HepG2 (cell line): ENCODE results near the gene SEC63. TPM values are rescaled to one million over a fixed set of nuclear protein-coding genes. Genes with fewer than 3 reads are reported as not detected.

Experiments
- ATAC-seq: fragments of 200-7000 bp; cut with Tn5 transposase; 3 replicates; pipeline ENCODE4 v1.9.1; 2020; ENCODE audit warnings: mild to moderate bottlenecking, moderate library complexity
- BruUV-seq: library from RNA; stranded (reverse); fragments of 400-500 nt; replicated peaks from 2 replicates; lab custom pipeline; 2021; lab: Mats Ljungman, UMichigan
- CTCF ChIA-PET: fragments of 300-600 bp; formaldehyde crosslinking; extraction: SDS; loops from one replicate; lab custom pipeline; 2021; ENCODE audit warnings: low total read pairs, inconsistent platforms, low intra/inter-chr PET ratio; lab: Yijun Ruan, JAX
- POLR2A ChIA-PET: fragments of 350-600 bp; sonication (Branson Sonifier 250); formaldehyde crosslinking; loops from one replicate; lab custom pipeline; 2020; ENCODE audit warnings: antibody characterized with exemption, inconsistent platforms; lab: Yijun Ruan, JAX
- DNase-seq: peaks from one replicate; pipeline ENCODE4 v3.0.0-alpha.2; 2015; ENCODE audit warnings: low spot score
- FAIRE-seq: peaks from 3 replicates; lab custom pipeline; 2011; peaks lifted over from hg19 to GRCh38; lab: Jason Lieb, UNC
- H2AFZ ChIP-seq: one replicate; pipeline ENCODE4 v1.6.1; 2011; ENCODE audit warnings: low read length, inconsistent platforms
- H3K27ac ChIP-seq: fragments of 300-600 bp; 3 replicates; pipeline ENCODE4 v1.8.0; 2011; ENCODE audit warnings: mixed run types, mild to moderate bottlenecking, mixed read lengths, low read length, inconsistent platforms; ENCODE audit not compliant: insufficient read depth; ENCODE audit errors: extremely low read length
- H3K27me3 ChIP-seq, 2 experiments: fragments of 200-600 bp in 1 of 2; 2 replicates in 1 of 2; 3 replicates in 1 of 2; pipeline versions ENCODE4 v1.6.0 to v1.8.0; 2011; ENCODE audit warnings: low read length in 2 of 2, mild to moderate bottlenecking in 2 of 2, moderate library complexity in 2 of 2, inconsistent platforms in 1 of 2; ENCODE audit not compliant: insufficient read depth in 2 of 2, control insufficient read depth in 1 of 2
- H3K36me3 ChIP-seq, 2 experiments: fragments of 200-600 bp in 1 of 2; replicated peaks in 1 of 2; 2 replicates in 1 of 2; 3 replicates in 1 of 2; pipeline versions ENCODE4 v1.5.1 to v1.8.0; 2011; ENCODE audit warnings: low read length in 2 of 2, inconsistent platforms in 1 of 2; ENCODE audit not compliant: insufficient read depth in 2 of 2, control insufficient read depth in 1 of 2
- H3K4me1 ChIP-seq: 2 replicates; pipeline ENCODE4 v1.5.1; 2012; ENCODE audit warnings: low read length, inconsistent platforms; ENCODE audit not compliant: insufficient read depth
- H3K4me2 ChIP-seq: 2 replicates; pipeline ENCODE4 v1.6.0; 2011; ENCODE audit warnings: low read depth, low read length, inconsistent platforms
- H3K4me3 ChIP-seq, 3 experiments: fragments of 200-600 bp in 1 of 3; sonication (generic), shearing (Covaris generic) in 1 of 3; replicated peaks in 1 of 3; 2 replicates each; pipeline ENCODE4 v1.5.1; 2011 to 2016; ENCODE audit warnings: low read length in 3 of 3, inconsistent platforms in 2 of 3, low read depth in 2 of 3, mild to moderate bottlenecking in 2 of 3, control low read depth in 1 of 3, mixed read lengths in 1 of 3; ENCODE audit not compliant: insufficient read depth in 1 of 3
- H3K79me2 ChIP-seq: one replicate; pipeline ENCODE4 v1.6.1; 2011; ENCODE audit warnings: low read length, inconsistent platforms; ENCODE audit not compliant: insufficient read depth
- H3K9ac ChIP-seq: 2 replicates; pipeline ENCODE4 v1.6.0; 2011; ENCODE audit warnings: mild to moderate bottlenecking, low read depth, low read length, inconsistent platforms; ENCODE audit not compliant: insufficient read depth
- H3K9me3 ChIP-seq: 2 replicates; pipeline ENCODE4 v1.5.1; 2012; ENCODE audit warnings: mild to moderate bottlenecking, low read length
- H4K20me1 ChIP-seq: 2 replicates; pipeline ENCODE4 v1.6.0; 2011; ENCODE audit warnings: inconsistent platforms, mild to moderate bottlenecking, low read length, moderate library complexity; ENCODE audit not compliant: insufficient read depth
- IRX3 ChIP-seq: sonication (generic); formaldehyde crosslinking; IDR thresholded peaks from 2 replicates; pipeline ENCODE4 v1.8.1; 2023; ENCODE audit warnings: mild to moderate bottlenecking, low read depth, missing genetic modification reagents, borderline replicate concordance
- NFIC ChIP-seq: IDR thresholded peaks from 2 replicates; pipeline ENCODE4 v1.6.1; 2012; ENCODE audit warnings: mild to moderate bottlenecking, low read length, inconsistent platforms
- SKIL ChIP-seq: sonication (generic); formaldehyde crosslinking; IDR thresholded peaks from 2 replicates; pipeline ENCODE4 v1.8.0; 2022; ENCODE audit warnings: missing genetic modification reagents, mild to moderate bottlenecking, moderate library complexity, borderline replicate concordance
- TOE1 ChIP-seq: sonication (generic); formaldehyde crosslinking; IDR thresholded peaks from 2 replicates; pipeline ENCODE4 v1.4.0; 2020; ENCODE audit warnings: mild to moderate bottlenecking, missing genetic modification reagents
- ZBTB26 ChIP-seq: IDR thresholded peaks from 2 replicates; pipeline ENCODE4 v1.6.1; 2016; ENCODE audit warnings: missing compliant biosample characterization, missing genetic modification reagents, borderline replicate concordance
- ZNF484 ChIP-seq: sonication (generic); formaldehyde crosslinking; IDR thresholded peaks from 2 replicates; pipeline ENCODE4 v1.5.1; 2020; ENCODE audit warnings: mild to moderate bottlenecking, low read depth, missing genetic modification reagents, borderline replicate concordance
- WGBS: methylation state at CpG from one replicate; pipeline ENCODE4 v1.1.6; 2017; ENCODE audit warnings: low lambda C conversion rate; 5-methylcytosine and 5-hydroxymethylcytosine counted together
- in situ Hi-C: cut with HindIII; loops from 2 replicates; pipeline ENCODE4 v1.10.0; 2017; ENCODE audit warnings: low pct_unique_long_range_greater_than_20kb; ENCODE audit not compliant: extremely low pct_ligation_motif_present
- intact Hi-C: fragments of 100-400 bp; cut with micrococcal nuclease; formaldehyde crosslinking; loops from one replicate; pipeline ENCODE4 v1.10.0; 2022; ENCODE audit not compliant: unreplicated experiment
- polyA plus RNA-seq, 8 experiments: library from polyadenylated mRNA; depleted of rRNA in 3 of 8; stranded (reverse) in 7 of 8; unstranded in 1 of 8; fragments of >200 nt; fragmentation: Illumina TruSeq in 4 of 8; extraction: Trizol in 4 of 8; gene quantifications; 2 replicates each; pipeline versions ENCODE4 v1.2.1 to v1.2.3, GENCODE V29; 2011 to 2016; ENCODE audit warnings: low read depth in 4 of 8, missing spikeins in 1 of 8, mixed read lengths in 1 of 8; ENCODE audit not compliant: insufficient read depth in 1 of 8
- total RNA-seq, 5 experiments: library from RNA; depleted of rRNA; stranded (reverse); fragments of >200 nt; fragmentation: Illumina TruSeq; extraction: Trizol; gene quantifications; 2 replicates each; pipeline ENCODE4 v1.2.3, GENCODE V29; 2016; ENCODE audit warnings: low read depth in 1 of 5
- TF ChIP-seq, protein P1 (sequence below): sonication (generic); formaldehyde crosslinking; IDR thresholded peaks from 2 replicates; pipeline ENCODE4 v1.4.0; 2020; ENCODE audit warnings: mild to moderate bottlenecking, low read depth, missing genetic modification reagents
- TF ChIP-seq, protein P2 (sequence below): sonication (generic); formaldehyde crosslinking; IDR thresholded peaks from 2 replicates; pipeline ENCODE4 v1.9.0; 2022; ENCODE audit warnings: missing genetic modification reagents, mild to moderate bottlenecking, borderline replicate concordance

Gene SEC63
- total and polyA plus RNA-seq, 2 of the 13 experiments (the other 11 are each of a cell fraction or from before 2014, with no cell fraction given): 20.2 to 45.9 TPM

GRCh38 chr6:107987805-107988204, 29.8 kb upstream of the SEC63 start:
- in situ Hi-C loops: loop anchor here (25.0 kb wide), 1 partner anchor 524 kb away; no protein-coding TSS in a partner anchor
- Histone ChIP-seq H2AFZ (no peak overlapping the region), H3K79me2 (no peaks in the 10 kb centered on the region), H3K4me3 (no peak overlapping the region), H3K27ac (no peak overlapping the region), H3K36me3 (no peaks in the 10 kb centered on the region), H4K20me1 (no peaks in the 10 kb centered on the region), H3K9ac (no peak overlapping the region), H3K4me1 (no peaks in the 10 kb centered on the region), H3K9me3 (no peaks in the 10 kb centered on the region), H3K4me2 (no peak overlapping the region), H3K27me3 (no peaks in the 10 kb centered on the region; a peak in 1 of 5 replicates)
- FAIRE-seq (no peak), ATAC-seq (no peak), DNase-seq (no peak)
- BruUV-seq: no TSS peak
- TF ChIP-seq TOE1 (CRISPR knock-in tag) (no peak), ZBTB26 (no peak), NFIC (no peak), IRX3 (CRISPR knock-in tag) (no peak), ZNF484 (no peak), SKIL (CRISPR knock-in tag) (no peak)
- TF ChIP-seq, protein P1, sequence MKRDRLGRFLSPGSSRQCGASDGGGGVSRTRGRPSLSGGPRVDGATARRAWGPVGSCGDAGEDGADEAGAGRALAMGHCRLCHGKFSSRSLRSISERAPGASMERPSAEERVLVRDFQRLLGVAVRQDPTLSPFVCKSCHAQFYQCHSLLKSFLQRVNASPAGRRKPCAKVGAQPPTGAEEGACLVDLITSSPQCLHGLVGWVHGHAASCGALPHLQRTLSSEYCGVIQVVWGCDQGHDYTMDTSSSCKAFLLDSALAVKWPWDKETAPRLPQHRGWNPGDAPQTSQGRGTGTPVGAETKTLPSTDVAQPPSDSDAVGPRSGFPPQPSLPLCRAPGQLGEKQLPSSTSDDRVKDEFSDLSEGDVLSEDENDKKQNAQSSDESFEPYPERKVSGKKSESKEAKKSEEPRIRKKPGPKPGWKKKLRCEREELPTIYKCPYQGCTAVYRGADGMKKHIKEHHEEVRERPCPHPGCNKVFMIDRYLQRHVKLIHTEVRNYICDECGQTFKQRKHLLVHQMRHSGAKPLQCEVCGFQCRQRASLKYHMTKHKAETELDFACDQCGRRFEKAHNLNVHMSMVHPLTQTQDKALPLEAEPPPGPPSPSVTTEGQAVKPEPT (CRISPR knock-in tag): no peak
- TF ChIP-seq, protein P2, sequence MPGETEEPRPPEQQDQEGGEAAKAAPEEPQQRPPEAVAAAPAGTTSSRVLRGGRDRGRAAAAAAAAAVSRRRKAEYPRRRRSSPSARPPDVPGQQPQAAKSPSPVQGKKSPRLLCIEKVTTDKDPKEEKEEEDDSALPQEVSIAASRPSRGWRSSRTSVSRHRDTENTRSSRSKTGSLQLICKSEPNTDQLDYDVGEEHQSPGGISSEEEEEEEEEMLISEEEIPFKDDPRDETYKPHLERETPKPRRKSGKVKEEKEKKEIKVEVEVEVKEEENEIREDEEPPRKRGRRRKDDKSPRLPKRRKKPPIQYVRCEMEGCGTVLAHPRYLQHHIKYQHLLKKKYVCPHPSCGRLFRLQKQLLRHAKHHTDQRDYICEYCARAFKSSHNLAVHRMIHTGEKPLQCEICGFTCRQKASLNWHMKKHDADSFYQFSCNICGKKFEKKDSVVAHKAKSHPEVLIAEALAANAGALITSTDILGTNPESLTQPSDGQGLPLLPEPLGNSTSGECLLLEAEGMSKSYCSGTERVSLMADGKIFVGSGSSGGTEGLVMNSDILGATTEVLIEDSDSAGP (CRISPR knock-in tag): no peak
- CTCF ChIA-PET: no interaction called here
- intact Hi-C loops: no loop called here
- whole genome bisulfite sequencing: 91% methylated on average over 3 of the region's 3 CpGs
- POLR2A ChIA-PET: no interaction called here
